ENCODE data around the gene SLC27A1. TPM values are rescaled to one million over a fixed set of nuclear protein-coding genes. Genes with fewer than 3 reads are reported as not detected.

SLC27A1 gene
- 12.0 and 13.5 TPM in 2 replicates for total RNA-seq

GRCh38 chr19:17470068-17470841, at the start of gene SLC27A1:
Gene SLC27A1 (plus strand): TSS chr19:17470524. CDS start chr19:17470541, 17 bp downstream.

GRCh38 chr19:17448131-17448967, 22.0 kb upstream of the SLC27A1 start, which contains the start of gene TMEM221:
Gene TMEM221 (minus strand): TSS chr19:17448668. CDS start chr19:17448462, 206 bp downstream.

GRCh38 chr19:17460372-17461230, 9.7 kb upstream of the SLC27A1 start, which contains the start of gene NXNL1:
Gene NXNL1 (minus strand): TSS chr19:17460926. CDS start chr19:17460869, 57 bp downstream.

GRCh38 chr19:17555480-17555928, 85.2 kb downstream of the SLC27A1 start, which contains the start of gene COLGALT1:
Gene COLGALT1 (plus strand): TSS chr19:17555649. CDS start chr19:17555714, 65 bp downstream.

Other genes starting within 250 kb of the SLC27A1 start
- 3.7 and 4.1 TPM in 2 replicates for gene OCEL1, start 244.3 kb upstream of the SLC27A1 start, total RNA-seq
- 20.8 and 27.7 TPM in 2 replicates for gene NR2F6, start 224.6 kb upstream of the SLC27A1 start, total RNA-seq
- not detected in 2 replicates for gene USHBP1, start 205.8 kb upstream of the SLC27A1 start, total RNA-seq
- gene BABAM1, start 203.1 kb upstream of the SLC27A1 start, total RNA-seq: 59.5 and 63.5 TPM in 2 replicates
- 0.26 TPM in 1 of 2 replicates, not detected in the other for gene ANKLE1, start 188.6 kb upstream of the SLC27A1 start, total RNA-seq
- 9.0 and 10.5 TPM in 2 replicates for gene ABHD8, start 167.1 kb upstream of the SLC27A1 start, total RNA-seq
- 19.7 and 23.7 TPM in 2 replicates for gene MRPL34, start 164.7 kb upstream of the SLC27A1 start, total RNA-seq
- 11.8 and 22.7 TPM in 2 replicates for gene DDA1, start 161.0 kb upstream of the SLC27A1 start, total RNA-seq
- 2.6 and 3.5 TPM in 2 replicates for gene ANO8, start 135.7 kb upstream of the SLC27A1 start, total RNA-seq
- 4.8 and 9.4 TPM in 2 replicates for gene GTPBP3, start 133.0 kb upstream of the SLC27A1 start, total RNA-seq
- gene PLVAP, start 93.2 kb upstream of the SLC27A1 start, total RNA-seq: not detected in 2 replicates
- 0.22 TPM in 1 of 2 replicates, not detected in the other for gene CCDC194, start 76.3 kb upstream of the SLC27A1 start, total RNA-seq
- gene BST2, start 64.9 kb upstream of the SLC27A1 start, total RNA-seq: 0.65 and 1.2 TPM in 2 replicates
- 24.5 and 42.3 TPM in 2 replicates for gene MVB12A, start 50.5 kb upstream of the SLC27A1 start, total RNA-seq
- gene TMEM221, start 21.9 kb upstream of the SLC27A1 start, total RNA-seq: 0.22 TPM in 1 of 2 replicates, not detected in the other
- gene NXNL1, start 9.6 kb upstream of the SLC27A1 start, total RNA-seq: not detected in 2 replicates
- gene PGLS, start 41.1 kb downstream of the SLC27A1 start, total RNA-seq: 52.5 and 55.2 TPM in 2 replicates
- gene COLGALT1, start 85.1 kb downstream of the SLC27A1 start, total RNA-seq: 55.5 and 55.7 TPM in 2 replicates
- gene UNC13A, start 217.8 kb downstream of the SLC27A1 start, total RNA-seq: under 0.01 TPM in 2 replicates
- 10.8 and 11.1 TPM in 2 replicates for gene MAP1S, start 249.0 kb downstream of the SLC27A1 start, total RNA-seq

All from articular chondrocyte of knee joint (primary cell).